Measurements from ENCODE around the gene SLIT1.

Gene SLIT1

GRCh38 chr10:97183314-97183713, 2.4 kb downstream of the SLIT1 start:
- no peak for TF ChIP-seq CTCF (IDR thresholded peaks at IDR 0.05; ENCODE audit: low read depth, low read length, missing control alignments)
- no peak for DNase-seq (ENCODE audit: low read depth)
- in situ Hi-C loops (cut with HindIII; ENCODE audit: low sequenced_read_pairs), result no loop called here

GRCh38 chr10:97182288-97182990, 3.3 kb downstream of the SLIT1 start:
- DNase-seq (ENCODE audit: low read depth), result no peak
- no peak for TF ChIP-seq CTCF (IDR thresholded peaks at IDR 0.05; ENCODE audit: low read depth, low read length, missing control alignments)
- in situ Hi-C loops (cut with HindIII; ENCODE audit: low sequenced_read_pairs), result no loop called here
- no peak overlapping the region for H3K4me3 ChIP-seq (ENCODE audit: low read depth, low read length)

More at GRCh38 chr10:97183314-97183713, 2.4 kb downstream of the SLIT1 start:
- H3K4me3 ChIP-seq (ENCODE audit: low read depth, low read length), result no peak overlapping the region

GRCh38 chr10:97180986-97181385, 4.8 kb downstream of the SLIT1 start:
- no peak for TF ChIP-seq CTCF (IDR thresholded peaks at IDR 0.05; ENCODE audit: low read depth, low read length, missing control alignments)
- no peak overlapping the region for H3K4me3 ChIP-seq (ENCODE audit: low read depth, low read length)
- in situ Hi-C loops (cut with HindIII; ENCODE audit: low sequenced_read_pairs), result no loop called here
- no peak for DNase-seq (ENCODE audit: low read depth)

- DNase-seq (ENCODE audit: low read depth), result no peak
- no peak for TF ChIP-seq CTCF (IDR thresholded peaks at IDR 0.05; ENCODE audit: low read depth, low read length, missing control alignments)
- no peak overlapping the region for H3K4me3 ChIP-seq (ENCODE audit: low read depth, low read length)
- in situ Hi-C loops (cut with HindIII; ENCODE audit: low sequenced_read_pairs), result no loop called here
Observed at GRCh38 chr10:97180363-97180755, 5.4 kb downstream of the SLIT1 start.

- DNase-seq (ENCODE audit: low read depth), result no peak
- peak; percentile 25 for TF ChIP-seq CTCF (IDR thresholded peaks at IDR 0.05; ENCODE audit: low read depth, low read length, missing control alignments)
- no peak overlapping the region for H3K4me3 ChIP-seq (ENCODE audit: low read depth, low read length)
- in situ Hi-C loops (cut with HindIII; ENCODE audit: low sequenced_read_pairs), result no loop called here
Observed at GRCh38 chr10:97179731-97180362, 5.9 kb downstream of the SLIT1 start.

- in situ Hi-C loops (cut with HindIII; ENCODE audit: low sequenced_read_pairs), result no loop called here
- TF ChIP-seq CTCF (IDR thresholded peaks at IDR 0.05; ENCODE audit: low read depth, low read length, missing control alignments), result no peak
- no peak overlapping the region for H3K4me3 ChIP-seq (ENCODE audit: low read depth, low read length)
- DNase-seq (ENCODE audit: low read depth), result no peak
Observed at GRCh38 chr10:97179311-97179710, 6.4 kb downstream of the SLIT1 start.
